ENCODE data around the gene CEMIP. TPM values are rescaled to one million over a fixed set of nuclear protein-coding genes. Genes with fewer than 3 reads are reported as not detected.

CEMIP gene
- polyA plus RNA-seq, 1 donor: 6.7 TPM

DNA sequence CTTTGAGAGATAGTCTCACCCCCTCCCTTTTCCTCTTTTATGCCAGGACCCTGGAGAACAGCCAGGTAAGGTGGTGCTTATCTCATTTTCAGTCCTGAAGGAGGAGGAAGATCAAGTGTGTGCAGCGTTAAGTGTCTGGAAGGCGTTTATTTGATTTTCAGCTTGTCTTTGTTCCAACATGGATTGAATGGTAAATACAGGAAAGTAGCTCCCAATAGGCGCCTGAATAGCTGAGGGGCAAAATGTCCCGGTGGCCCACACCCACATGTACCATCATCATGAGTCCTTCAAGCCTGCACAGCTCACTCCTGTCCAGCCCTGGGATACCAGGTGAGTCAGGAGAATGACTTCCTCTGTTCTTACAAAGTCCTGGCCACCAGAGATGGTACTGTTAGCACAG is 73.5 kb downstream of the CEMIP start:
- no peak for DNase-seq

DNA sequence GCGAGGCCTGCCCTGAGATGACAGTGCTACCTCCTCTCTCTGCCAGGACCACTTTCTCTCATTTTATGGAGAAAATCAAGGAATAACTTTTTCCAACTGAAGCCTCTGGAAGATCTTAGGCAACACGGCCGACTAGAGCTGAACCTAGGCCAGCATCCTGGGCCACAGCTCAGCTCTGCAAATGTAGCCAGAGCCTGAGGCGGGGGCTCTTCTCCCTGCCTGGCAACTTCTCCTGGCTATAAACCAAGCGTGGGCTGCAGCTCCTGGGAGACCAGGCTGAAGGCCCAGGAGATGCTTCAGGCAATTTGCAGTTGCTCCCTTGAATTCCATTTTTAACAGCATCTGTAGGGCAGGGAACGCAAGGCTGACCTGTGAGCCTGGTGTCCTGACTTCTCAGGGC is 74.9 kb downstream of the CEMIP start:
- DNase-seq: no peak

DNA sequence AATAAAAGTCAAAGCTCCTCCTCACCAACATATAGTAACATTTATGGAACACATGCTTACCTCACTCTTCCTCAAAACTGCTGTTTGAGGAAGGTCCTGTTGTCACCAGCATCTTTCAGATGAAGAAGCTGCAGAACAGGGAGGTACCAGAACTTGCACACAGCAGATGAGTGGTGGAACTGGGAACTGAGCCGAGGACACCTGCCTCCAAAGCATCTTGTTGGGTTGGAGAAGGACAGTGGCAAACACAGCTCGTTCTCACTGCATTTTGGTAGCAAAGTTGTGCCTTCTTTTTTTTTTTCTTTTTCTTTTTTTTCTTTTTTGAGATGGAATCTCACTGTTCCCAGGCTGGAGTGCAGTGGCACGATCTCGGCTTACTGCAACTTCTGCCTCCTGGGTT is 76.0 kb downstream of the CEMIP start:
- no peak for DNase-seq

DNA sequence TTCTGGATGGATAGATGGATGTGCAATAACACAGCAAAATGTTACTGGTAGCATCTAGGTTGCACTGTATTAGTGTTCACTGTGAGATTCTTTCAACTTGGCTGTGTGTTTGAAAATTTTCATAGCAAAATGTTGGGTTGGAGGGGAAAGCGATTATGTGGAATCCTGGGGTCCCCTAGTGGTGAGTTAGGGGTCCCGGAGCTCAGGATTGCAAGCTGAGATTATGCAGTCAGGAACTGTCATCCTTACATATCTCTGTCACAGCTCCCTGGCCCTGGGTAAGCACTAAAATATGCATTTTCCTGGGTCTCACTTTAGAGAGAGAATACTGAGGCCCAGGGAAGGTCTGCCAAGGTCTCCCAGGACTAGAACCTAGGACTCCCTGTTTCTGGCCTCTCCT is 77.2 kb downstream of the CEMIP start:
- DNase-seq: no peak

DNA sequence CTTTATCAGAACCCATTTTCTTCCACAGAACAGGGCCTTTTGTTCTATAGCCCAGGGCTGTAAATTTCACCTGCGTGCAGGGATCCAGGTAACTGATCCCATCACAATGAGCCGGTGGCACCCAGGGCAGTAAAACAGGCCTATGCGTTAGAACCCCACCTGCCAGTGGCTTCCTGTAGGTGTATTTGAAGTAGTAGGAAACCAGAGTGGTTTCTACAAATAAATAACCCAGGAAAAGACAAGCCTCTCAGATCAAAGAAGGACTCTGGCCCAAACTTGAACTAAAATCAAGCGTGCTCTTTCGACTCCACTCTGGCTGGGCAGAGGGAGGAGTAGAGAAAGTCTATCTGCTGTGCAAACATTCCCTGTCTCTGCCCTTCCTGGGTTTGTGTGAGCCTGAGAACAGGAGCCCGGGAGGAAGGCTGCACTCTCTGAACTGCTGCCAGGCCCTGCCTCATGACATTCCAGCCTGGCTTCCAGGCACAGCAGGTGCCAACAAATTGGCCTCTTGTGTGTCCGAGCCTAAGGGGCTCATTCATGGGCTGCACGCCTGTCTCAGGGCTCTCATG is 77.7 kb downstream of the CEMIP start:
- no peak for DNase-seq

DNA sequence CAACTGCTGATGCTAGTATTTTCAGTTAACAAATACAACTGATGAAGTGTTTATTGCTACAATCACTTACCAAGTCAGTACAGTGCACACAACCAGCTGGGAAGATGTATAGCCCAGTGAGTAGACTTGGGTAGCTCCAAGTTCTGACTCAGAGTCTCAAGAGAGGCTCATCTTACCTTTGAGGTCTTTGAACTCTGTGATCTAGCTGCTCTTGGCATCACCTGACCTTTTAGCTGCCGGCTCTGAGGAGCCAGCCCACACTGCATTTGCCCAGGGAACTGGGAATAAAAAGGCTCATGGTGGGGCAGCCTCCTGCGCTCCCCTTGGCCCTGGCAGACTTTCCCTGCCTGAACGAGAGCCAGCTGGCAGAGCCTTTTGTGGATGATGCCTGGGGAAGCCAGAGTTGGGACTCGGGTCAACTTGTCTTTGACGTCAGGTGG is 82.6 kb downstream of the CEMIP start:
- no peak for DNase-seq

DNA sequence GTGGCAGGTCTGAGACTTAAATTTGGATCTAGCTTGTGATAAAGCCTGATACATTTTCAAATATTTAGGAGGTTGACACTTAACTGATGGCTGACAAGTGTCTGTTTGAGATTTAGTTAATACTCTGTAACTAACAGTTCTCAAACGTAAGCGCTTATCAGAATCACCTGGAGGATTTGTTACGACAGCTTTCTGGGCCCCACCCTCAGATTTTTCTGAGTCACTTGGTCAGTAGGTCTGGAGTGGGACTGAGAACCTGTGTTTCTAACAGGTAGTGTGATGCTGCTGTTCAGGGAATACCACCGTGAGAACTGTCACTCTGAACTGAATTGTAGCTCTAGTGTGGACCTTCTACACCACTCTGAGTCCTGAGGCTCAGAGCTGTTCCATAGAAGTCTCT is 85.5 kb downstream of the CEMIP start:
- no peak for DNase-seq

DNA sequence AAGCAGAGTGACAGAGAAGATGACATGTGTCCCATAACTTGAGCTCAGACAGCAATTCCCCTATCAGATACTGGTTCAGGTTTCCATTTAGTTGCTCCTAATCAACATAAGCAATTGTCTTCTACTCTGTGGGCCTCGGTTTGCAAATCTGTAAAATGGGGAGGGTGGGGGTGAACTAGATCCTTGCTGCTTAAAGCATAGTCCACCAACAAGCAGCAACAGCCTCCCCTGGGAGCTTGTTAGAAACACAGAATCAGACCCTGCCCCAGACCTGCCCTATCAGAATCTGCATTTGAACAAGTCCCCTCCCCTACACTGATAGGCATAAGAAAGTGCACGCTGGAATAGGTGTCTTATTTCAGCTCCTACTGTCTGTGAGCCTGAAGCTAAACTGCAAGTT is 87.8 kb downstream of the CEMIP start:
- no peak for DNase-seq

DNA sequence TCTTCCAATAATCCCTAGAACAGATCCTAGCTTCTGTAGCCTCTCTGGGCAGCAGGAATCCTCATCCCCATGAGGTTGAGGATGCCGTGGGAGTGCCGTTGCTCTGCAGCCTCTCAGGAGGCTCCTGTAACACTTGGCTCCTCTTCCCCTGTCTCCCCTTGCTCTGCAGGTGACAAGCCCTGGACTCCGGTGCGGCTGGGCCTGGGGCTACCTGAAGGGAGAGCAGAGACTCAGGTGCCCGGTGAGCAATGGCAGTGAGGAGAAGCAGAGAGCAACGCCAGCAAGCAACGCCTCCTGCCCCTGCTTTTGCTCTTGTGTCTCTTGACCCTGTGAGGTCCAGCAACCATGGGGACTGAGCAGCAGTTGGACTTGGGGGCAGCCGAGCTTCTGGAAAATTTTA is 91.2 kb downstream of the CEMIP start:
- DNase-seq: no peak

DNA sequence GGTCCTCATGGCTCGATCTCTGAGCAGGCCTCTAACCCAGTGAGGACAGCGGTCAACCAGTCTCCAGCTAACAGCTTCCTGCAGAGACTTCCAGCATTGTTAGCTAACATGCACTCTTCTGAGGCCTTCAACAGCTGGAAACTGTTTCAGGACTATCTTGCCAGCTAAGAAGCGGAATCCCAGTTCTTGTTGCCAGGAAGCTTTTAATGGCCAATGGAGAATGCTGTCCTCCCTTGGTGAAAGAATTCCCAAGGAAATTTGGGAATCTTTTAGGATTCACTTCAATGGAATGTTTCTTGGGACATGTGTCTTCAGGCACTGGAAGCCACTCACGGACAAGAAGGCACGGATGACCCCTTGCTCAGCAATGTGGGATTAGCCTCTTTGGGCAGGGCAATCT is 91.7 kb downstream of the CEMIP start:
- no peak for DNase-seq

DNA sequence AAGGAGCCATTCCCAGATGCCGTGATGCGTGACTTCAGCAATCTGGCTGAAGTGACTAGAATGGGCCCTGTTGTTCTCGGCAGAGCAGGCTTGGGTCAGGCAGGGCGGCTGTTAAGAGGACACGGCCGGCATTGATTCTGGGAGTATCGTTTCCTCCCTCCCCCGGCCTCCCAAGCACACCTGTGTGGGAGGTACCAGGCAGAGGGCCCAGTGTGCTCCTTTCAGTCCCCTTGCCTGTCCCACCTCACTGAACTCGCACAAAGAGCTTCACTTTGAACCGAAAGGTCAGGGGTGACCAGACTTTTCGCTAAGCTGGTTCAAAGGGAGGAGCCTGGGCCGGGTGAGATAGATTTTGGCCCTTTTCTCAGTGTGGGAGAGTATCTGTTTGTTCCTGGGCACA is 92.7 kb downstream of the CEMIP start:
- DNase-seq: peak; percentile 52

DNA sequence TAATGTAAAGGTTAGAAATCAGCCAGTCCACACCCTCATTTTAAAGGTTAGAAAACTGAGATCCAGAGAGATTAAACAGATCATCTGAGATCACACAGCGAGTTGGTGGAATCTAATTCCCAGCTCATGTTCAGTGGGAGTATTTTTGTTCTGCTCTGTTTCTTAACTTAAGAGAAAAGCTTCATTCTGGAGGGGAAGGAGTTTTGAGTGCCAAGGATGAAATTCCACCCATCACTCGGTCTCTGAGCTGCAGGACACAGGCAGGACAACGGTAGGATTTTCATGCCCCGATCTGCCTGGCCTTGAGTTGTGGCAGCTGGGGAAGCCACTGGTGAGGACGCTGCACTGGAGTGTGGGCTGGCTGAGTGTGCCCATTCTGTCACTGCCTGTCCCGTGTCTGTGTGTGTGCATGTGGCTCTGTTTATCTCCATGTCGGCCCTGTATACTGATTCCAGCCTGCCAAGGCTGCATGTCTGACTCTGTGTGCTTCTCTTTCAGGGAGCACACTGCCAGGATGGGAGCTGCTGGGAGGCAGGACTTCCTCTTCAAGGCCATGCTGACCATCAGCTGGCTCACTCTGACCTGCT is 94.3 kb downstream of the CEMIP start:
- no peak for DNase-seq

DNA sequence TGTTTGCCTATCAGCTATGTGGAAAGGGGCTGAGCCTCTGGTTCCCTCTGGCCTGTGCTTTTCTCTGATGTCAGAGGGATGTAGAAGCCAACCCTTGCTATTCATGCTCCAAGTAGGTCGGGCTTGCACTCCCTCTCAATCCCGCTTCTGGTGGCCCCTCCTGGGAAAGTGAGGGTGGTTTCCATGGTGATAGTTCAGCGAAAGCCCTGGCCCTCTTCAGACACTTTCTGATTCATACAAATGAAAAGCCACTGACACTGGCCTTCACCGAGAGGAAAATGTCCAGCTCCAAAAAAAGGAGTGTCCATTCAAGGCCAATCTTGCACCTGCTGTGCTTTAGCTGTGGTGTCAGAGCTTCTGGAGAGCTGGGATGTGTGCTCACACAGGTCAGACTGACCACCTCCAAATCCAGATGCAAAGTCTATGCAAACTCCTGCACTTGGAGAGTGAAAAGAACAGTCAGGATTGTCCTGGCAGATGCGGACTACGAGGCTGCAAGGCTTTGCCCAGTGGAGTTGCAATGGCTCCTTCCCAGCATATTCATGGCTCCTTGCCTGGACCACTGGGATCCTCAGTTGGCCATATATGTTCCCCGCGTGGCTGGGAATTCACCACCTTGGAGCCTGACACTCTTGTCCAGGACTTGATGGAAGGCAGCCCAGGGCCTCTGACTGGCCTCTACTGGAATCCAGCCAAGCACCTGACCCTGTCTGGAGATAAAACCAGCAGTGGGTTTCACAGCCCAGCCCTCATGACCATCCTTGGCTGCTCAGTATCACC is 96.6 kb downstream of the CEMIP start:
- no peak for DNase-seq

DNA sequence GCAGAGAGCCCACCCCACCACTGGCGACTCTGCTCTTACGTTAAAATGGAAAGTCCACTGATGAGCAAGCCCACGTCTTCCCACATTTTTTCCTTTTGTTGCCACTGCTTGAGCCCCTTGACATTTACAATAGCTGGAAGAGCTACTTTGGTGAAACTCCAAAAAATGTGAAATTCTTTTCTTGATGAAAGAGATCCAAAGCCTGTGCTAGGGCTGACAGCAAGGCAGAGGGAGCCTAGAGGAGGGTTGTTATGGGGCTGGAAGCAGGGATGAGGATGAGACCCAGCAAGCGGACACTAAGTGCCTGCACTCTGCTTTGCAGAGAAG is 97.1 kb downstream of the CEMIP start:
- DNase-seq: no peak

DNA sequence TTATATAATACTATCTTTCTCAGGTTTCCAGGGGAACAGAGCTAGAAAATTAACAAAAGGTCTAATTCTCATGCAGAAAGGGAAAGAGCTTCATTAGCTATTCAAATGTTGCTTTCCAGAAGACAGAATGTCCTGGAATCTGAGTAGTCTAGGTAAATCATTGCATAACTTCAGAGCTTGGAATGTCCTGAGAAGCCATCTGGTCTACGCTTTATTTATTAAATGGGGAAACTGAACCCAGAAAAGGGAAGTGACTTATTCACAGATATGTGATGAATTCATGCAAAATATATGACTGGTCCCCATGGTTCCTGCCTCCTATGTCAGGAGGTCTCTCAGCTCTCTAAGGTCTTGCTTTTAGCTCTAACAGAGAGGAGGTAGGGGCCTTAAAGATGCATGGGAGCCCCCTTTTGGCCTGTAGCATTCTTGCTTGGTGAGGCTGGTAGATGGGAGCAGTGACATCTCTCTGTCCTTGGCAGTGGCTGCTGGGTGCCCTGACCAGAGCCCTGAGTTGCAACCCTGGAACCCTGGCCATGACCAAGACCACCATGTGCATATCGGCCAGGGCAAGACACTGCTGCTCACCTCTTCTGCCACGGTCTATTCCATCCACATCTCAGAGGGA is 99.2 kb downstream of the CEMIP start:
- no peak for DNase-seq

DNA sequence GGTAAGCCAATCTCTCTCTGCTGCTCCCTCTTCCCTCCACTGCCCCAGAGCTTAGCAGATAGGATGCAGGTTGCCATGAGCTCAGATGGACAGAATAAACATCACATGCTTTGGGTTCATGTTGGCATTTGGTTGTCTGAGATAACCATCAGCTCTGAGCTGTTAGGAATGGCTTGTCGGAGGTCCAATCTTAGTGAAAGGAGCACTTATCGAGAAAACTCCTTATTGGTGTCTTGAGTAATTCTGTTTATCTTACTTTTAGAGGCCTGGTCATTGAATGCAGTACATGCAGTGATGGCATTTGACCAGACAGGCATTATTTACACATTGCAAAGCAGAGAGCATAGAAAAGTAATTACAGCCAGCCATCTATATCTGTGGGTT is 99.7 kb downstream of the CEMIP start:
- no peak for DNase-seq

DNA sequence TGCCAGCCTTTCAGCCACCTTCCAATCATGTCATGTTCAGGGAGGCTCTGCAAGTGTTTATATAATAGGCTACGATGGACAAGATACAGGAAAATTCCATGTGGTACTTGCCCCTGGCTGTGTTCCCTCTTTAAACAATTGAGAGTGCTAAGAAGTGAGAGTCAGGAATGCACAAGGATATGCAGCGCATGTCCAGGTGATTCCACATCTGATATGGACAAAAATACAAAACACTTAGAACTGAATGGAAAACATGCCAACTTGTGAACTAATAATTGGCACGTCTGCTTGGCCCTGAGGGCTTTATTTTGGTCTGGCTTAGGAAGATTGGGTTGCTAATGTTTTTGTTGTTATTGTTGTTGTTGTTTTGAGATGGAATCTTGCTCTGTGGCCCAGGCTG is 100.9 kb downstream of the CEMIP start:
- no peak for DNase-seq

DNA sequence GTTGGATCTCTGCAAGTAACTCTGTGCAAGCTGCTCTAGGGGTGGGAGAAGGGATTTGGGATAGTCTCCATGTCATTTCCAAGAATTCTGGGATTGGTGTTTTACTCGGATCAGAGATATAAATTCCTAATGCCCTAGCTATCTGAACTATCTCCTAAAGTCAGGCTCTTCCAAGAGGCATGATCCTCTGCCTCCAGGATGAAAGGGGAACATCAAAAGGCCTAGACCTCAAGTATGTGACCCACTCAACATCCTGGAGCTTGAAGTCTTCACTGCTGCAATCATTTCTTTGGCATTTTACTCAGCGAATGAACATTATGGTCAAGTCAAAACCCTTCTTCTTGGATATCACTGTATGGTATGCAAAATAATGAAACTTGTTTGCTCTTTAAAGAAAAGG is 104.5 kb downstream of the CEMIP start:
- DNase-seq: no peak

DNA sequence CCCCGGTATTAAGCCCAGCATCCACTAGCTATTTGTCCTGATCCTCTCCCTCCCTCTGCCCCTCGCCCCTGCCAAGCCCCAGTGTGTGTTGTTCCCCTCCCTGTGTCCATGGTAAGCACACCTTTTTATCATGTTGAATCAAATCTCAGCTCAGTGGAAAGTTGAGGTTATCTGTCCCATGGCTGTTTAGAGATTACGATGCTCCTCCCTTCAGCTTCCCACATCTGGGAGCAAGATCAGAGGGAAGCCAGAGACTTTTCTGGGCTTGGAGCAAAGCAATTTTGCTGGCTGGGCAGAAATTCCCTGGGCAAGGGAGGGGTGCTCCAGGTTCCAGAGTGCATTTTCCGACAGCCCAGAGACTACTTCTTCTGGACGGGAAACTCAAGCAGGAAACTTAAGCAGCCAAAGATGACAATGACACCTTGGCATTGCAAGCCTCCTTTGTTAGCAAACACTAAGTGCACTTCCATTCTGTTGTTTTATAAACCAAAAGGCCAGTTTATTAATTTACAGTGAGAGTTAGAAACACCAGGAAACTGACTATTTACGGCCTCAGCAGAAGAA is 105.9 kb downstream of the CEMIP start:
- DNase-seq: no peak

DNA sequence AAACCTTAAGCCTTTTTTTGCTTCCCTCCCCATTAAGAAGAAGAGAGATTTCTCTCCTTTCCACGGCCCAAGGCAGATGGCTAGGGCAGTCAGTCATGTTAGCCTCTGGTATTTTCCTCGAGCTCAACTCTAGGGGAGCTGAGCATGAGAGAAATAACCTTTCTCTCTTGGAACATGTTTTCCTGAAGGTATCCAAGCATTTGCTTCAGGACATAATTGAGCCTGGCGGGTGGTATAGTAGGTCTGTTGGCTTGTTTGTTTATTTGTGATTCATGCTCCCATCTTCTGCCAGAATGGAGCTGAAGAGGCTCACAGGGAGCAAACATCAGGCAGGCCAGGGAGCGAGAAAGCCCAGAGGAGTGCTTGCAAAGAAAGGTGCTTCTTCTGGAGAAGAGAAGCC is 108.0 kb downstream of the CEMIP start:
- DNase-seq: no peak

DNA sequence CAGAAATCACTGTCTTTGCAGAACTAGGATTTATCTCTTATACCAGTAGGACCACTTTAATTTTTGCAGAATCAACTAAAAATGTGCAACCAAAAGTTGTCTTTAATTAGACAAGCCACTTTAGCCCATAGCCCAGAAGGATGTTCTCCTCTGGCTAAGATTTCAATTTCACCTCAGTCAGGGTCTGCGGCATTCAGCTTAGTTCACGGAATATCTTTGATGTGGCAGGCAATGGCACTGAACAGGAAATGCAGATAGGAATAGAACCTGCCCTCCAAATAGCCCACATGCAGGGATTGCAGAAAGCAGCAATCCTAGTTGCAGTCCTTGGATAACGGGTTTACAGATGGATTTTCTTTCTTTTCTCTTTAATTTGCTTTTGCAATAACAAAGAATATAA is 109.7 kb downstream of the CEMIP start:
- no peak for DNase-seq

DNA sequence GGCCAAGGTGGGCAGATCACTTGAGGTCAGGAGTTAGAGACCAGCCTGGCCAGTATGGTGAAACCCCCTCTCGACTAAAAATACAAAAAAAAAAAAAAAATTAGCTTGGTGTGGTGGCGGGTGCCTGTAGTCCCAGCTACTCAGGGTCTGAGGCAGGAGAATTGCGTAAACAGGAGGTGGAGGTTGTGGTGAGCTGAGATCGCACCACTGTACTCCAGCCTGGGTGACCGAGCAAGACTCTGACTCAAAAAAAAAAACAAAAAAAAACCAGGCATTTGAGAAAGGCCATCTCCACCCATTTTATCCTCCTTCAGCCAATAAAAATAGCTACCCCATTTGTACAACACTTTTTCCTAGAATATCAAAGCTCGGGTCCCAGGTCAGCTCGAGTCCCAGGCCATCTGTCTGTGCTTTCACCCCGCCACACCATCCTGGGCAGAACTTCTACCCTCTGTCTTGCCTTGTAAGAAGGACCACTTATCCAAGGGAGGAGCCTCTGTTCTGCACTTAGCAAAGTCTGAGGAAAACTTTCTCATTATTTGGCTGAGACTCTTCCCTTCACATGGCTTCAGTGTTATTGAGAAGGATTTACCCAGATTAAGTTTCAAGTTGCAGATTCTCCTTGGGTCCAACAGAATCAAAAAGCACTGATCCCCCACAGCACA is 111.3 kb downstream of the CEMIP start:
- no peak for DNase-seq

DNA sequence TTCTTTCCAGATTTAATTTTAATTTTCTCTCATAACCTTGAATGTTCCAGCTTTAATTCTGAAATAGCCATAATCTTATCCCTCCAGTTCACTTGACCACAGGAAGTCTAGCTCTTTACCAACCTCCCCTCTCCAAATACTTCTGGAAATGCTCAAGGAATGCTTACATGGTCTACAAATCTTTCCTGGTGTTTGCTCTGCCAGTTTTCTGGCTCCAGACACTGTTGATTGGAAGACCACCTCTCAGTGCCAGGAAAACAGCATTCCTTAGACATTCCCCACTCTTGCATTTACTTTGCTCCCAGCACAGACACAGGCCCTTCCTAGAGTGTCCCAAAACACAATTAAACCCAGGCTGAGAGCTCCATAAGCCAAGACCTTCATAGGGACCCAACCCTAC is 111.8 kb downstream of the CEMIP start:
- no peak for DNase-seq

Data from left kidney (tissue), 2 donors.